GM12801 (cell line): ENCODE measurements around the gene ADAM12.

Experiments used
- TF ChIP-seq, protein P1 (sequence below): IDR thresholded peaks from one replicate; pipeline ENCODE4 v1.5.1; 2011; ENCODE audit warnings: control low read depth; ENCODE audit not compliant: insufficient read length; ENCODE audit errors: extremely low read depth

The ADAM12 gene

DNA sequence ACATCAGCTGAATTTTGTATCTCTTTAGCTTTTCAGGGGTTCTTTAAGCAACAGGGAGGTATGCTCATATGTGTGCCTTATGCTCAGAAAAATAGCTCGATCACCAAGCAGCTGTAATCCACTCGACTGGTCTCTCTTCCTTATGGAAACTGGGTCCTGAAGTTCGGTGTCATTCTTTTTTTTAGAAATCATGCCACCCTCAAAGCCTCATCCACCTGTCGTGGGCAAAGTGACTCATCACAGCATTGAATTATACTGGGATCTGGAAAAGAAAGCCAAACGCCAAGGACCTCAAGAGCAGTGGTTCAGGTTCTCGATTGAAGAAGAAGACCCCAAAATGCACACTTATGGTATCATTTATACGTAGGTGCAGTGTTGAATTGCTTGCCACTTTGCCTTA, 408.3 kb downstream of the ADAM12 start:
- TF ChIP-seq, protein P1, sequence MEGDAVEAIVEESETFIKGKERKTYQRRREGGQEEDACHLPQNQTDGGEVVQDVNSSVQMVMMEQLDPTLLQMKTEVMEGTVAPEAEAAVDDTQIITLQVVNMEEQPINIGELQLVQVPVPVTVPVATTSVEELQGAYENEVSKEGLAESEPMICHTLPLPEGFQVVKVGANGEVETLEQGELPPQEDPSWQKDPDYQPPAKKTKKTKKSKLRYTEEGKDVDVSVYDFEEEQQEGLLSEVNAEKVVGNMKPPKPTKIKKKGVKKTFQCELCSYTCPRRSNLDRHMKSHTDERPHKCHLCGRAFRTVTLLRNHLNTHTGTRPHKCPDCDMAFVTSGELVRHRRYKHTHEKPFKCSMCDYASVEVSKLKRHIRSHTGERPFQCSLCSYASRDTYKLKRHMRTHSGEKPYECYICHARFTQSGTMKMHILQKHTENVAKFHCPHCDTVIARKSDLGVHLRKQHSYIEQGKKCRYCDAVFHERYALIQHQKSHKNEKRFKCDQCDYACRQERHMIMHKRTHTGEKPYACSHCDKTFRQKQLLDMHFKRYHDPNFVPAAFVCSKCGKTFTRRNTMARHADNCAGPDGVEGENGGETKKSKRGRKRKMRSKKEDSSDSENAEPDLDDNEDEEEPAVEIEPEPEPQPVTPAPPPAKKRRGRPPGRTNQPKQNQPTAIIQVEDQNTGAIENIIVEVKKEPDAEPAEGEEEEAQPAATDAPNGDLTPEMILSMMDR = no peak

DNA sequence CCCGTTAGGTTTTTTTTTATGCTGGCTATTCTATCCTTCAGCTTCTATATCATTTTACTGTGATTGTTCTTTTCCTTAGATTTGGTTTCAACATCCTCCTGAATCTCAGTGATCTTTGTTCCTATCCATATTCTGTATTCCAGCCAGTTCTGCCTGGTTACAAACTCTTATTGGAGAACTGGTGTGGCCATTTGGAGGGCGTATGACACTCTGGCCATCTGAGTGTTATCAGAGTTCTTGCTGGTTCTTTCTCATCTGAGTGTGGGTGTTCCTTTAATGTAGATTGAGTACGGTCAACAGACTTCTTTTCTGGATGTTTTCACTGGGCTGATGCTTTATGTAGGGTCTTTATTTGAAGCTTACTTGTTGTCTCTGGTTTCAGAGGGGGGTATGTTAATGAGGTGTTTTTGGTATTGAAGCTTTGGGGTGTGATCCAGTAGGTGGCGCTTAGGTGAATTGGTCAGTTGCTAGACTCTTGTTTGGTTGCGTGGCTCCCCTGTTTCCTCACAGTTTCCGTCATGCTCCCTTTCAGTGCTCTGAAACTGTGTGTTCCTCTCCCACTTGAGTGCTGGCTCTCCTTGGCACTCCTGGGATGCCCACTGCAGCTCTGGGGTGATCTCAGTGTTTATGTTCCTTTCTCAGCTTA, 411.2 kb downstream of the ADAM12 start:
- TF ChIP-seq, protein P1 = no peak

DNA sequence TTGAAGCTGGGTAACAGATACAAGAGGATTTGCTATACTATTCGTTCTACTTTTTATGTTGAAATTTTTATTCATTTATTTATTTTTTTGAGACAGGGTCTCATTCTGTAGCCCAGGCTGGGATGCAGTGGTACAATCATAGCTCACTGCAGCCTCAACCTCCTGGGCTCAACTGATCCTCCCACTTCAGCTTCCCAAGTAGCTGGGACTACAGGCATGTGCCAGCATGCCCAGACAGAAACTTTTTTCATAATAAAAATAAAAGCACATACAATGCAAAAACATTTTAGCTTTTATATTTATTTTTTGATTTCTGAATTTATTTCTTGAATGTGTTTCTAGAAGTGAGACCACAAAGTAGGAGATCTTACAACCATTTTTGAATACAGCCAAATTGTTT, 420.7 kb downstream of the ADAM12 start:
- TF ChIP-seq, protein P1 = no peak

DNA sequence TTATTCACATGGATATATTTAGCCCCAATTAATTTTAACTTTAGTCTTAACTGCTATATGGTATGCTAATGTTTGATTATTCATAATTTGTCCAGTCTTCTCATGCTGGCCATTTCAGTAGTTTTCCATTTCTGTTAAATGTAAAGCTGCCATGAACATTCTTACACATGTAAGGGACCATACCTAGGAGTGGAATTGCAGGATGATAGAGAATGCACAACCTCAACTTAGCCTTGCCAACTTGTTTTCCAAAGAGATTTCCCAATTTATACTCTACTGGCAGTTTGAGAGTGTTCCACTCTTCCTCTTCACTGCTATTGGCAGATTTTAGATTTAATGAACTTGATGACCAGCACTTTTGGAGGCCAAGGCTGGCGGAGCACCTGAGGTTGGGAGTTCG, 423.7 kb downstream of the ADAM12 start:
- TF ChIP-seq, protein P1 = no peak
